SK-N-MC (cell line): Measurements from ENCODE around the gene S100A7A.

Experiments used
- EZH2 ChIP-seq: fragments of 200-600 bp; sonication (generic); IDR thresholded peaks from one replicate; pipeline ENCODE4 v1.6.1; 2017; ENCODE audit warnings: antibody characterized with exemption
- POLR2AphosphoS5 ChIP-seq: IDR thresholded peaks from 2 replicates; pipeline ENCODE4 v1.6.1; 2012; ENCODE audit warnings: mild to moderate bottlenecking, low read depth, low read length, borderline replicate concordance

- TF ChIP-seq EZH2 = no peak
- TF ChIP-seq POLR2AphosphoS5 = no peak
These were observed 27.8 kb downstream of the S100A7A start for GRCh38 chr1:153444078-153444477.
